Measurements from ENCODE around the gene ARHGDIA.
"Not testable (repeated sequence)": the region's sequence is repeated elsewhere in the genome, so short reads cannot be mapped to it uniquely, and the experiment has no call there.

The ARHGDIA gene

DNA sequence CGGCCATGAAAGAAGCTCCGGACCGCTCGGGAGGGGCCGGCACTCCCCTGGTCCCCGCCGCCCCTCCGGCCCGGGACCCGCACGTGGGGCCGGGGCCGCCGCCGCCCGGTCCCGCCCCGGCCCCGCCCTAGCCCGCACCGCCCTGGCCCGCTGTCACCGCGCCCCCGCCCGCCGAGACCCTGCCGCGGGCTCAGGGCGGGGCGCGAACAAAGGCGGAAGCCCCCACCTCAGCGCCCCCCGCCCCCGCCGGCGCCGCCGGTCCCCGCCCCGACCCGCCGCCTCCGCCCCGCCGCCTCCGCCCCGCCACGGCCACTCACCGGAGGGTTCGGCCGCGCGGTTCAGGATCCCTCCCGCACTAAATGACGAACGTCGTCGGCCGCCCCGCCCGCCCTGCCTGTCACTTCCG is at the start of gene ARHGDIA:
Gene ARHGDIA (minus strand): TSS at position 357 of the 406 bp plus-strand sequence. CDS start 1,407 bp downstream, outside the sequence.
- DNase-seq, result no peak

GRCh38 chr17:81918832-81919545 is 47.9 kb upstream of the ARHGDIA start:
- no peak for DNase-seq

GRCh38 chr17:81918333-81918669 is 47.2 kb upstream of the ARHGDIA start:
- DNase-seq, result not testable (repeated sequence)

DNA sequence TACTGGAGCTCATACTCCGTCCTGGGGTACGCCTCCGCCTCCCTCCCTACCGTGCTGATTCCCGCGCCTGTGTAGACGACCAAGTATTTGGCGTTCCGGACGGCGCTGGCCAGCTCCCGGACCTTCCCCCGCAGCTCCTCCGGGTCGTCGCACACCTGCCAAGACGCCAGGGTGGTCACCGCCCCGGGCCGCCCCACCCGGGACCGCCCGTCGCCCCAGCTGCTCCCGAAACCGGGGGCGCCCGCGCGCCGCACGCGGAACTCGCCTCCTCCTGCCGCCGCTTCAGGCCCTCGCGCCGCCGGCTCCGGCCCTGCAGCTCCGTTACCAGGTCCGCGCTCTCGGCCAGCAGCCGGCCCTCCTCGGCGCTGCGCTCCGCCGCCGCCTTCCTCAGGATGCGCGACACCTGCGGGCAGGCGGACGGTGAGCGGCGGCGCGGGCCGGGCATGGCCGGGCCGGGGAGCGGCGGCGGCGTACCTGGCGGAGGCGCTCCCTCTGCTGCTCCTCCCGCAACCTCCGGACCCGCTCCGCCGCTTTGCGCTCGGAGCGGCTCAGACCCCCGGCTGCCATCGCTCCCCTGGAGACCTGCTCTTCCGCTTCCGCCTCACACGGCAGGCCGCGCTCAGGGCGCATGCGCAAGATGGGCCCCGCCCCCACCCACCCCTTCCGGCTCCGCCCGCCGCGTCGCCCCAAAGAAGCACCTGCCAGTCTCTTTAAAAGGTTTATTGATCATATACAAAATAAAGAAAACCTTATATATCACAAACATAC is 46.6 kb upstream of the ARHGDIA start, which contains the start of gene SIRT7:
Gene SIRT7 (minus strand): TSS at position 612 of the 768 bp plus-strand sequence. CDS start 45 bp downstream, at position 567.
- peak; percentile 88 for DNase-seq

GRCh38 chr17:81916234-81917001 is 45.3 kb upstream of the ARHGDIA start:
- no peak for DNase-seq

GRCh38 chr17:81915331-81915730 is 44.2 kb upstream of the ARHGDIA start:
- no peak for DNase-seq

- DNase-seq, result no peak
Measured at GRCh38 chr17:81914103-81914850, 43.1 kb upstream of the ARHGDIA start.

DNA sequence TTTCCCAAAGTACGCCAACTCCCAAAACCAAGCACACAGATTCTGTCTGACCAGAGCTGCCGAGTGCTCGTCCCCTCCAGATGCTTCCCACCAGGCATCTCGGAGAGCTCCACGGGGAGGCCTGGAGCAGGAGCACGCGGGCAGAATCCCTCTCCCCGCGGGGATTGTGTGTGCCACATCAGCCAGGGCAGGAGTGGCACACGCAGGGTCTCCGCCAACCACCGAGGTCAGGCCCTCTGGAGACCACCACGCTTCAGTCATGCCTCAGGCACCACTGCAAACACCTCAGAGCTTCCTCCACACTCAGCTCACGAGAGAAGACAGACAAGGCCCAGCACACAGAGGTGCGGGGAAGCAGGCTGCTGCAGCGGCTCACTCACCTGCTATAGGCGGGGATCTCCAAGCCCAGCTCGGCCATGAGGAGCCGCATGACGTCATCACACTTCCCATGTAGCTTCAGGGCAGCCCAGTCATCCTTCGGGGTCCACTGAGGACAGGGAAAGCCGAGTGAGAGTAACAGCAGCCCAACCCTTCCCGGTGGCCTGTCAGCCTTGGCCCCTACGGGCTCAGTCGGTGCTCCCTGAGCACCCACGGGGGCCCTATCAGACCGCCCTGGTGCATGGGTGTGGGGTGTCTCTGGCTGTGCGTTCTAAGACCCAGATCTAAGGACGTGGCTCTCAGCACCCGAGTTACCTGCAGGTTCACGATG is 42.4 kb upstream of the ARHGDIA start:
- no peak for DNase-seq

GRCh38 chr17:81912441-81913309 is 41.5 kb upstream of the ARHGDIA start:
- DNase-seq, result no peak

DNA sequence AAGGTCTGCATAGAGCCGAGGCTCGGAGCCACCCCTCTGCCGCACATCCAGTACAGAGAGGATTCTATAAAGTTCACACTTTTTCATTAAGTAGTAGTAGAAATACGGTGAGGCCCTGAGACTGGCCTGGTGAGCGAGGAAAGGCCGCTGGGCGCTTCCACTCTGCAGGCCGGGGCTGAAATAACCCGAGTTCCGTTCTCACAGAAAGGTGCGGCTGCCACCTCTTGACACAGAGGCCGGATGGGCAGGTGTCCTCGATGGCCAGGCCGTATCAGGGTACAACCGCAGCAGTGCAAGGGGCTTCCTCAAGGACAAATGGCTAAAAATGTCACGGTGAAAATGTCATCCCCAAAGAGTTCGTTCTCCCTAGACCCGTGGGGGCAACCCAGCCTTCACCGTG is 40.8 kb upstream of the ARHGDIA start:
- no peak for DNase-seq

DNA sequence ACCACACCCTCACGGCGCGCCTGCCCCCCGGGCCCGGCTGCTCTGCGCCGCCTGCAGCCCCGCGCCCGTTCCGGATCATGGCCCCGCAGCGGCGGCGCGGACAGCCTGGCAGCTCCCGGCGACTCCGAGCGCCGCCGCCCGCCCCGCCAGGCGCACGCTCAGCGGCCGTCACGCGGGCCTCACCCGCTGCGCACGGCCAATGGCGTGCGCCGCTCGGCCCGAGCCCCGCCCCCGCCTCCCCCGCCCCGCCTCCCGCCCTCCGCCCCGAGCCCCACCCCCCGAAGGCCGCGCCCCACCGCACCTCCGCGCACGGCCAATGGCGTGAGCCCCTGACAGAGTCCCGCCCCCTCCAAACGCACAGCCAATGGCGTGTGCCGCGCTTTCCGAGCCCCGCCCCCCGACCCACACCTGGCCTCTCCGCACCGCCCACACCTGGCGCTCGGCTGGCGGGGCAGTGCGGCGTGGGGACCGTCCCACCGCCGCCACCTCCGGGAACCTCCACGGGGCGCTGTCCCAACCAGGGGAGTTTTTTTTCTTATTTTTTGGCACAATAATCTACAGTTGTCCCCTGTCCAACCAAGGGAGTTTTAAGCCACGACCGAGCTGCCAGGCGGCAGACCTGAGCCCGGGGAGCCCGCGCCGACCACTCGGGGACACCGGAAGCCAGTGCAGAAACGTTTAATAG is 40.3 kb upstream of the ARHGDIA start, which contains the start of gene PCYT2:
Gene PCYT2 (minus strand): TSS at position 123 of the 685 bp plus-strand sequence. CDS start 44 bp downstream, at position 79.
- DNase-seq, result peak; percentile 95

- no peak for DNase-seq
Measured at GRCh38 chr17:81910840-81911276, 39.7 kb upstream of the ARHGDIA start.

GRCh38 chr17:81909966-81910839 is 39.1 kb upstream of the ARHGDIA start:
- no peak for DNase-seq

DNA sequence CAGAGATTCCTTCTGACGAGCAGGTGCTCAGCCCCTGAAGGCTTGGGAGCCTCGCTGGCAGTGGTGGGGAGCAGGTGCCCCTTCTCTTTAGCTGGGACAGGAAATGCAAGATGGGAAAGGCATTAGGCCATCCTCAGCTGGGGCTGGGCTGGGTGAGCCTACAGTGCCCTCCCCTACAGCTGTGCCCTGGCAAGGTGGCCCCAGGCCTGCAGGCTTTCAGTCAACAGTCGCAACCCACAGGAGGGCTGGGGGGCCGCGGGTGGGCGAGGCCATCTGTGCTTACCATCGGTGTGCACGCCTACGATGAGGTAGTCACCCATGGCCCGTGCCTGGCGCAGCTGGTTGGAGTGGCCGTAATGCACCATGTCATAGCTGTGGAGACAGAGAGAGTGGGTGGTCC is 38.1 kb upstream of the ARHGDIA start:
- DNase-seq, result no peak

DNA sequence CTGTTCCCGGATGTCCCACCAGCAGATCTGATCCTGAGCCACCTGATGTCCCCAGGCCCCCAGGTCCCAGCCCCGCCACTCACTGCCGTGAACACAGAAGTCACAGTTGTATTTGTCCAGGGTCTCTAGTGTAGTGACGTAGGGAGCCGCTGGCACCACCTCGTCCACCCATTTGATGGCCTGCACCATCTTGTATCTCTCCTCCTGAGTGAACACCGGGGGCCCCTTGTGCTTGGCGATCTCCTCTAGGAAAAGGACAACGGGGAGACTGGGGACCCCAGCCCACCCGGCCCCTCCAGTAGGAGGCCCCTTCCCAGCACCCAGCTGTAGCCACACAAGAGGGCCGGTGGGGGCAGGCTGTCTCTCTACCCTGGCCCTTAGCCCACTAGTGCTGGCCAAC is 37.7 kb upstream of the ARHGDIA start:
- DNase-seq, result no peak

DNA sequence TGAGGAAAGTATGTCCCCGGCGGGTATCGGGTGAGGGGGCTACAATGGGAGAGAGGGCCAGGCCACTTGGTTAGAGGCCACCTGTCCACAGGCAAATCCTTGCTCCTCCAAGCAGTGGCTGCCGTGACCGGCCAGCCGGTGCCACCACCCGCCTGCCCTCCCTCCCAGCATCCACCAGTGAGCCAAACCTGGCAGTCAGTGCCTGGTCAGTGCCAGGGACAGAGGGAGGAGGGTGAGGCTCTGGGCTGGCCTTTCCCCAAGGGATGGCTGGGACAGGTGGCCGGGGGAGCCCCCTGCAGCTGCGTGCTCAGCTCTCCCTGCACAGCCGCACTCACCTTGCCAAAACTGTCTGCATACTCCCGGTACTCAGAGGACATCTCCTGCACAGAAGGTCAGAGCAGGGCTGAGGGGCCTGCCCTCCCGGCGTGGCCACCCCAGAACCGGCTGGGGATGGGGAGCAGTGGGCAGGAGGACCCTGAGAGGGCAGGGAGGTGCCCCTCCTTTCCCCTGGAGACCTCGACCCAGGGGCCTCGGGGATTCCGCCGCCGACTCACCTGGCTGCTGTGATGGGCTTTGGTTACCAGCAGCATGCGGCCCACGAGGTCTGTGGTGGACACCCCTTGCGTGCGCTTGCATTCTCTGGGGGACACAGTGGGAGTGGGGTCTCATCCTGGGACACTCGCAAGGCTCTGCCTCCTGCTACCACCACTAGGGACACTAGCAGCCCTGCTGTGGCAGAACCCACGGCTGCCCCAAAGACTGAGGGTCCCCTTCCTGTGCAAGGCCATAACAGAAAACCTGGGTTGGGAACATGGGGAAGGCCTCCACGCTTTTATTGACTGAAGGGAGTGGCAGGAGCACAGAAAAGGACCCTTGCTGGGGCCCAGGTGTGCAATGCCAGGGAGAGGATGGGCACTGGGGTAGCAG is 36.3 kb upstream of the ARHGDIA start:
- DNase-seq, result no peak

GRCh38 chr17:81906476-81907218 is 35.5 kb upstream of the ARHGDIA start:
- no peak for DNase-seq
